Hepatocyte (in vitro differentiated cells): ENCODE measurements around the gene TBX18.

ENCODE experiments used
- EZH2 ChIP-seq: fragments of 200-600 bp; sonication (generic); IDR thresholded peaks from 2 replicates; pipeline ENCODE4 v1.6.1; 2016; ENCODE audit warnings: antibody characterized with exemption, mild to moderate bottlenecking, borderline replicate concordance
- EZH2phosphoT487 ChIP-seq: fragments of 200-600 bp; sonication (generic); IDR thresholded peaks from one replicate; pipeline ENCODE4 v1.6.1; 2018; ENCODE audit warnings: antibody characterized with exemption, mild to moderate bottlenecking, low read depth, moderate library complexity; ENCODE audit not compliant: unreplicated experiment, severe bottlenecking
- TF ChIP-seq, protein P1 (sequence below): fragments of 200-600 bp; sonication (generic); IDR thresholded peaks from 2 replicates; pipeline ENCODE4 v1.5.1; 2016; ENCODE audit warnings: antibody characterized with exemption, mild to moderate bottlenecking; ENCODE audit not compliant: poor library complexity

DNA sequence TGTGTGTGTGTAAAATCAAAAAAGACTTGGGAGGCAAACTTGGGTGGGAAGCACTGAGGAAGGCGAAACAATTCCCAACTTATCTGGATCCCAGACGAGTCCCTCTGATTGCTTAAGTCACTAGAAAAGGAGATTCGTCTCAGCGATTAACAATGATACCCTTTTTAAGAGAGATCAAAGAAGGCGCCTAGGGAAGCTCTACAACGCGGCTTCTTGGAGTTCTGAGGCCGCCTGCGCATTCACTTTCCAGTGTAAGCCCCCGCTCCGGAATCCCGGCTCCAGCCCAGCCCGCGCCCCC, 8.7 kb upstream of the TBX18 start:
- TF ChIP-seq, protein P1, sequence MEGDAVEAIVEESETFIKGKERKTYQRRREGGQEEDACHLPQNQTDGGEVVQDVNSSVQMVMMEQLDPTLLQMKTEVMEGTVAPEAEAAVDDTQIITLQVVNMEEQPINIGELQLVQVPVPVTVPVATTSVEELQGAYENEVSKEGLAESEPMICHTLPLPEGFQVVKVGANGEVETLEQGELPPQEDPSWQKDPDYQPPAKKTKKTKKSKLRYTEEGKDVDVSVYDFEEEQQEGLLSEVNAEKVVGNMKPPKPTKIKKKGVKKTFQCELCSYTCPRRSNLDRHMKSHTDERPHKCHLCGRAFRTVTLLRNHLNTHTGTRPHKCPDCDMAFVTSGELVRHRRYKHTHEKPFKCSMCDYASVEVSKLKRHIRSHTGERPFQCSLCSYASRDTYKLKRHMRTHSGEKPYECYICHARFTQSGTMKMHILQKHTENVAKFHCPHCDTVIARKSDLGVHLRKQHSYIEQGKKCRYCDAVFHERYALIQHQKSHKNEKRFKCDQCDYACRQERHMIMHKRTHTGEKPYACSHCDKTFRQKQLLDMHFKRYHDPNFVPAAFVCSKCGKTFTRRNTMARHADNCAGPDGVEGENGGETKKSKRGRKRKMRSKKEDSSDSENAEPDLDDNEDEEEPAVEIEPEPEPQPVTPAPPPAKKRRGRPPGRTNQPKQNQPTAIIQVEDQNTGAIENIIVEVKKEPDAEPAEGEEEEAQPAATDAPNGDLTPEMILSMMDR = no peak
- TF ChIP-seq EZH2 (no peak), EZH2phosphoT487 (no peak)
